B cell (primary cell): ENCODE results near the gene CTXND1.
A peak's percentile ranks its signal among the peaks of the same experiment; 100 is the strongest.

Experiments
- EZH2 ChIP-seq: IDR thresholded peaks from 2 replicates; pipeline ENCODE4 v1.6.1; 2012; ENCODE audit warnings: borderline replicate concordance, low read depth, mild to moderate bottlenecking, moderate library complexity, low read length; ENCODE audit not compliant: insufficient read depth, poor library complexity, severe bottlenecking
- TF ChIP-seq, protein P1 (sequence below): fragments of 200-600 bp; IDR thresholded peaks from one replicate; pipeline ENCODE4 v1.8.0; 2022; ENCODE audit warnings: antibody characterized with exemption, mild to moderate bottlenecking

DNA sequence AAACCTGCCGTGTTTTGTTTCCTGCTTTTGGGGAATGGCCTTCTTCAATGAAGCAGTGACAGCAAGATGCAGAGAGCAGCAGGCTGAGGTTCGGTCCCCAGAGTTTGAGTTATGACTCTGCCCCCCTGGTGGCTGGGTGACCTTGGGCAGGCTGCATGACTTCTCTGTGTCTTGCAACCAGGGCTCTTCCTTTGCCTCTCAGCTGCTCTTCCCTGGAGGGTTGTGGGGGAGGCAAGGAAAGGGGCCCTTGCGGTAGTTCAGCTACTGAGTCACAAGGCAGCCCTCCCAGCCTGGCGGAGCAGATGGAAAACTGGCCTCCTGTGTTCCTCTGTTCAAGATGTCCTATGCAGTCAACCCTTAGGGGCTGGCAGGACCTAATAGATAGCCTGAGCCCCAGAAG lies 17.1 kb downstream of the CTXND1 start:
- TF ChIP-seq, protein P1, sequence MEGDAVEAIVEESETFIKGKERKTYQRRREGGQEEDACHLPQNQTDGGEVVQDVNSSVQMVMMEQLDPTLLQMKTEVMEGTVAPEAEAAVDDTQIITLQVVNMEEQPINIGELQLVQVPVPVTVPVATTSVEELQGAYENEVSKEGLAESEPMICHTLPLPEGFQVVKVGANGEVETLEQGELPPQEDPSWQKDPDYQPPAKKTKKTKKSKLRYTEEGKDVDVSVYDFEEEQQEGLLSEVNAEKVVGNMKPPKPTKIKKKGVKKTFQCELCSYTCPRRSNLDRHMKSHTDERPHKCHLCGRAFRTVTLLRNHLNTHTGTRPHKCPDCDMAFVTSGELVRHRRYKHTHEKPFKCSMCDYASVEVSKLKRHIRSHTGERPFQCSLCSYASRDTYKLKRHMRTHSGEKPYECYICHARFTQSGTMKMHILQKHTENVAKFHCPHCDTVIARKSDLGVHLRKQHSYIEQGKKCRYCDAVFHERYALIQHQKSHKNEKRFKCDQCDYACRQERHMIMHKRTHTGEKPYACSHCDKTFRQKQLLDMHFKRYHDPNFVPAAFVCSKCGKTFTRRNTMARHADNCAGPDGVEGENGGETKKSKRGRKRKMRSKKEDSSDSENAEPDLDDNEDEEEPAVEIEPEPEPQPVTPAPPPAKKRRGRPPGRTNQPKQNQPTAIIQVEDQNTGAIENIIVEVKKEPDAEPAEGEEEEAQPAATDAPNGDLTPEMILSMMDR, result peak; percentile 47
- no peak for TF ChIP-seq EZH2
